Measurements from ENCODE around the gene TMEM63A. TPM values are rescaled to one million over a fixed set of nuclear protein-coding genes. Genes with fewer than 3 reads are reported as not detected.

The TMEM63A gene
- total and polyA plus RNA-seq, 8 donors: 5.3 to 208 (median 84.5) TPM

DNA sequence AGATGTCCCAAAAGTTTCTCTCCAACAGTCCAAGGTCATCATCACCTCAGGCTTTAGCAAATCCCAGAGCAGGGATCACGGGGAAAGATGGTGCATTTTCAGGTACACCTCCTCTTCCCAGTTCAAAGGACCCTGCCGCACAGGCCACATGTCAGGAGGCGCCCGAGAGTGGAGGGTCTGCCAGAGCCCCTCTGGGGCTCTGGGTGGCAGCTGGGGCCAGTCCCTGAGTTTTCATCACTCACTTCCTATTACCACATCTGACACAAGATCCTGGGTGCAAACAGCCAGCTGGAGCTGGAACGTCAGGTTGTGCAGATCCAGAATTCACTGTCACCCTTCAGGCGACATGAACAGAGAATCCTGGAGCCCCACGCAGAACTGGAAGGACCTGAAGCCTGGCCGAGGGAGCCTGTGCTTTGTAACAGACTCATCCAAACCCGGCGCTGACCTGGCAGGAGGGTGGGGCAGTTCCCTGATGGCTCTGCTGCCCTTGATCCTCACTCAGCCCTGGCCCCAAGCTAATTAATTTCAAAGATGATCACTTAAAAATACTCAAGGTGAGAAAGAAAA lies 8.8 kb downstream of the TMEM63A start:
- H3K36me3 ChIP-seq: peaks cover 32 to 91% (median 86%) of the 10 kb centered on the region in 4 donors
- DNase-seq: no peak
- no peaks in the 10 kb centered on the region for H3K27me3 ChIP-seq
- H3K27ac ChIP-seq: peak overlapping the region in 2 of 5 donors; percentile 23 to 92
- 85 to 93% (median 88%) methylated on average over 6 to 10 of the region's 10 CpGs for WGBS, 5 donors
- intact Hi-C loops (cut with DNase I; ENCODE audit: low total_unique reads): no loop called here
- H3K4me3 ChIP-seq: no peak overlapping the region
- TF ChIP-seq EP300 (IDR thresholded peaks at IDR 0.05) (no peak), POLR2A (IDR thresholded peaks at IDR 0.05) (no peak), POLR2AphosphoS5 (IDR thresholded peaks at IDR 0.05) (no peak)
- TF ChIP-seq, protein P1, sequence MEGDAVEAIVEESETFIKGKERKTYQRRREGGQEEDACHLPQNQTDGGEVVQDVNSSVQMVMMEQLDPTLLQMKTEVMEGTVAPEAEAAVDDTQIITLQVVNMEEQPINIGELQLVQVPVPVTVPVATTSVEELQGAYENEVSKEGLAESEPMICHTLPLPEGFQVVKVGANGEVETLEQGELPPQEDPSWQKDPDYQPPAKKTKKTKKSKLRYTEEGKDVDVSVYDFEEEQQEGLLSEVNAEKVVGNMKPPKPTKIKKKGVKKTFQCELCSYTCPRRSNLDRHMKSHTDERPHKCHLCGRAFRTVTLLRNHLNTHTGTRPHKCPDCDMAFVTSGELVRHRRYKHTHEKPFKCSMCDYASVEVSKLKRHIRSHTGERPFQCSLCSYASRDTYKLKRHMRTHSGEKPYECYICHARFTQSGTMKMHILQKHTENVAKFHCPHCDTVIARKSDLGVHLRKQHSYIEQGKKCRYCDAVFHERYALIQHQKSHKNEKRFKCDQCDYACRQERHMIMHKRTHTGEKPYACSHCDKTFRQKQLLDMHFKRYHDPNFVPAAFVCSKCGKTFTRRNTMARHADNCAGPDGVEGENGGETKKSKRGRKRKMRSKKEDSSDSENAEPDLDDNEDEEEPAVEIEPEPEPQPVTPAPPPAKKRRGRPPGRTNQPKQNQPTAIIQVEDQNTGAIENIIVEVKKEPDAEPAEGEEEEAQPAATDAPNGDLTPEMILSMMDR (IDR thresholded peaks at IDR 0.05): no peak
- H3K9me3 ChIP-seq: no peaks in the 10 kb centered on the region
- peaks cover 44 to 70% (median 59%) of the 10 kb centered on the region in 4 donors for H3K4me1 ChIP-seq

DNA sequence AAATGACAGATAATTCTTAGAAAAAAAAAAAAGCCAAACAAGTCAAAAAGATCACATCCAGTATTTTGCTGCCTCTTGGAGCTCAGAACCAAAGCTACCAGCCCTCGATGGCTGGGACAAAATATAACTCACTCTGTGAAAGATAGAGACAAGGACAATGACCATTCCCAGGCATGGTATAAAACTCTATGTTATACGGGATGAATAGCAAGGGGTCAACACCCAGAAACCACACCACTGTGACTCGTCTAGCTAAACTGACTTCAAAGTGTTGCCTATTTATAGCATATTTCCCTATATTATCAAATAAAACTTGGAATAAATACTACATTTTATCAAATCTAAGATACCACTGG lies 10.1 kb downstream of the TMEM63A start:
- intact Hi-C loops (cut with DNase I; ENCODE audit: low total_unique reads): no loop called here
- Histone ChIP-seq H3K36me3 (peaks cover 46 to 98% (median 95%) of the 10 kb centered on the region in 4 donors), H3K27ac (peak overlapping the region in 4 of 5 donors; percentile 0 to 67 (median 20)), H3K4me3 (no peak overlapping the region), H3K4me1 (peaks cover 31 to 57% (median 47%) of the 10 kb centered on the region in 4 donors), H3K9me3 (no peaks in the 10 kb centered on the region), H3K27me3 (no peaks in the 10 kb centered on the region)
- whole genome bisulfite sequencing, 5 donors: 55 to 73% (median 58%) methylated on average over 3 of the region's 3 CpGs
- DNase-seq: no peak
- TF ChIP-seq, protein P1 (IDR thresholded peaks at IDR 0.05): no peak
- TF ChIP-seq POLR2AphosphoS5 (IDR thresholded peaks at IDR 0.05): no peak
- TF ChIP-seq EP300 (IDR thresholded peaks at IDR 0.05): no peak
- TF ChIP-seq POLR2A (IDR thresholded peaks at IDR 0.05): no peak

DNA sequence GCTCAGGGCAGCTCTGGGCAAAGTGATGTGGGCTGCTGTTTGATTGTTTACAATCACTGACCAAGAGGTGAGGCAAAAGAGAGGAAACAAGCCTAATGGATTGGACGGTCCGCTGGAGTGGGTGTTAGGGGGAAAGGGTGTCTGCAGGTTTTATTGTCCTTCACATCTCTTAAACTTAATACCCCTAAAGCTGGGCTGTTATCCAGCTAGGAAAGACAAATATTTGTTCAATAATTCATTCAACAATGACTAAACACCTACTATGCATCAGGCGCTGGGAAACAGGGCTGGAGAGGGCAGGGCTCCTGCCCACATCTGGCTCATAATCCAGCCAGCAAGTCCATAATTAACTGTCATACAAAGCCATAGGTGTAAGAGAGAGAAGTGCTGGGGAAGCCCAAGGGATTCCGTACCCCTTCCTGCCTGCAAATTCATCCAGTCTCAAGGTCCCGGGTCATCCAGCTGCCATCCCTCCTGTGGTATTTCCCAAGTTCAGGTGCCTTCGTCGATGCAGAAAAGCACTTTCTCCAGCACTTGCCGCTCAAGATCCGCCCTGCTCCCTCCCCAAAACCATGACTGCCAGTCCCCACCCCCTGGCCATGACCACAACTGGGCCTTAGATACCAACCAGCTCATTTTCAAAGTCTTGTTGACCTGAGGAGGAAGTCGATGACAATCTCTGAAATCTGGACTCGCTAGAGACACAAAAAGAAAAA lies 10.7 kb downstream of the TMEM63A start:
- peaks cover 26 to 56% (median 44%) of the 10 kb centered on the region in 4 donors for H3K4me1 ChIP-seq
- no peak for DNase-seq
- WGBS, 5 donors: 55 to 72% (median 64%) methylated on average over 11 of the region's 11 CpGs
- peak overlapping the region; percentile 0 to 67 (median 13) for H3K27ac ChIP-seq
- intact Hi-C loops (cut with DNase I; ENCODE audit: low total_unique reads): no loop called here
- no peaks in the 10 kb centered on the region for H3K9me3 ChIP-seq
- no peak overlapping the region for H3K4me3 ChIP-seq
- TF ChIP-seq EP300 (IDR thresholded peaks at IDR 0.05): no peak
- peak in 1 of 3 donors; percentile 9 for TF ChIP-seq POLR2AphosphoS5 (IDR thresholded peaks at IDR 0.05)
- peaks cover 51 to 98% (median 95%) of the 10 kb centered on the region in 4 donors for H3K36me3 ChIP-seq
- H3K27me3 ChIP-seq: no peaks in the 10 kb centered on the region

DNA sequence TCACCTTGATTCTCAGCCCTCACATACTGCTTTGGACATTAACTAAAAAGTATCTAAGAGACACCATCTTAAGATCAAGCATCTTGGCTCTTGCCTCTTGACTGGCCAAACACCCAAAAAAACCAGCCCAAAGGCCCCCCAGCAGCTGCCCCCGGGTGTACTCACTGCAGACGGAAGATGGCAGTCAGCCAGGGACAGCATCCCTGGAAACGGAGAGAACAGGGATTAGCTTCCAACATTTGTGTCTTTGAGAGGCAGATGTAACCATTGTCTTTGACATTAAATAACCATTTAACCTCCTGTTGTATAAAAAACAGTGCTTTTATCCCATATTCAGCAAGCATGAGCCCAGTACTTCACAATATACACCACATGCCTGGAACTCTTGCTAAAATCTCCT lies 11.3 kb downstream of the TMEM63A start:
- WGBS, 5 donors: 40 to 69% (median 52%) methylated on average over 3 of the region's 3 CpGs

More for the DNA sequence above, 11.3 kb downstream of the TMEM63A start:
- intact Hi-C loops (cut with DNase I; ENCODE audit: low total_unique reads): no loop called here
- no peak for DNase-seq
- peaks cover 57 to 98% (median 96%) of the 10 kb centered on the region in 4 donors for H3K36me3 ChIP-seq
- H3K27me3 ChIP-seq: no peaks in the 10 kb centered on the region
- peak overlapping the region in 2 of 5 donors; percentile 13 to 67 for H3K27ac ChIP-seq
- H3K4me3 ChIP-seq: no peak overlapping the region
- TF ChIP-seq, protein P1 (IDR thresholded peaks at IDR 0.05): no peak
- TF ChIP-seq POLR2A (IDR thresholded peaks at IDR 0.05) (no peak), POLR2AphosphoS5 (IDR thresholded peaks at IDR 0.05) (no peak), EP300 (IDR thresholded peaks at IDR 0.05) (no peak)
- no peaks in the 10 kb centered on the region for H3K9me3 ChIP-seq
- peaks cover 22 to 56% (median 39%) of the 10 kb centered on the region in 4 donors for H3K4me1 ChIP-seq
